ENCODE data around the gene ALG1. TPM values are rescaled to one million over a fixed set of nuclear protein-coding genes. Genes with fewer than 3 reads are reported as not detected.
"Not testable (repeated sequence)": the region's sequence is repeated elsewhere in the genome, so short reads cannot be mapped to it uniquely, and the experiment has no call there.

ALG1 gene
- total RNA-seq, 2 experiments from 2014 or later, result 8.6 to 8.9 TPM

DNA sequence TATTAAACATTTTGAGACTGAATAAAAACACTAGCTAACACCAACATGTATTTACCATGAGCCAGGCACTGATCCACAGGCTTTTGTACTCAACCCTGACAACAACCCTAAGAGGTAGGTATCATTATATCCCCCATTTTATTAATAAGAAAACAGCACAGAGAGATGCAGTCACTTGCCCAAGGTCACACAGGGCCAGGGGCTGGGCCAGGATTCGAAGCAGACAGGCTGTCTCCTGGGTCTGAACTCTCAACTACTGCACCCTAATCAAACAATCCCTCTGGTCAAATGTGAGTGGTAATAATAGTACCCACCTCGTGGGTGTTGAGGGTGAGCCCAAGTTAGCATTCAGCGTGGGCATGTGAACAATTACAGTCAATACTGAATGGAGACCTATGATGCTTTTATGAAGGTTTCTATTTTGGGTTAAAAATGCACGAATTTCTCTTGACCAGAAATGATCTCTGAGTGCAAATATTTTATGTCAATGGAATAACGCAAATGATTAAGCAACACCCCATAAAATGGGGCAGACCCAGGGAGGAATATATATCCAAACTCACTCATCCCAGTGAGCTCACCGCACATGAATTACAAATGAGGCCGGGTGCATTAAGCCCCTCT is 24.9 kb downstream of the ALG1 start:
- DNase-seq; CTCF ChIA-PET; H3K27me3 Mint-ChIP-seq (ENCODE audit: low read depth); H3K9me3 Mint-ChIP-seq; H3K36me3 Mint-ChIP-seq (ENCODE audit: low read depth): not testable (repeated sequence)
- Mint-ChIP-seq H3K4me3 (peak overlapping the region; percentile 85), H3K4me1 (ENCODE audit: low read depth) (peaks cover 28% of the 10 kb centered on the region), H3K27ac (peak overlapping the region; percentile 77)
- intact Hi-C loops (cut with micrococcal nuclease), result loop anchor here (1.0 to 10.0 kb wide), 5 partner anchors 25 to 562 kb away; partner anchors contain the start of genes ALG1, CDIP1, GLYR1 and UBN1

GRCh38 chr16:5097061-5097469 is 25.4 kb downstream of the ALG1 start:
- CTCF ChIA-PET, result not testable (repeated sequence)
- peak overlapping the region; percentile 85 for H3K4me3 Mint-ChIP-seq

DNA sequence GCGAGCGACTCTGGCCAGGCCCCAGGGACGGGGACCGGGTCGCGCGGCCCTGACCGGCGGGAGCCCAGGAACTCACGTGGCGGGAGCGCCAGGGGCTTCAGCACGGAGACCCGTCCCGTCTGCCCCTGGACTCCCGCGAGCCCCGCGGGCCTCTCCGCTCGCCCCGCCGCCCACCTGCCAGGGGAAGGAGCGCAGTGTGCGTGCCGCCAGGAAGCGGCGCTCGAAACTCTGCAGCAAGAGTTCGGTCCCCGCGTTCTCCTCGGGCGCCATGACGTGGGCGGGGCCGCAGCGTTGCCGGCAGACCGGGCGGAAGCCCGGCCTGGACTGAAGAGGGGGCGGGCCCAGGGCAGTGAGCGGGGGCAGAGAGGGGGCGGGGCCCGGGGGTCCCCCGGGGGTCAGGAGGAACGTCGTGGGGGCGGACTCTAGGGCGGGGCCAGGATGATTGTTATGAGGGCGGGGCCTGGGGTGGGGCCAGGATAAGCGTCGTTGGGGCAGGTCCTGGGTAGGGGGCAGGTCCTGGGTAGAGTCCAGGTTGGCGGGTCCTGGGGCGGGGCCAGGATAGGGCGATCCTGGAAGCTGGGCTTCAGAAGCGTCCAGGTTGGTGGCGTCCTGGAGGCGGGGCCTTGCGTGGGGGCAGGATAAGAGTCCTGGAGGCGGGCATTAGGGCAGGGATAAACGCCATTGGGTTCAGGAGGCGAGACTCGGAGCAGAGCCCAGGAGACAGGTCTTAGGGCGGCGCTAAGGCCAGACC is 26.0 kb downstream of the ALG1 start, which contains the start of gene EEF2KMT:
Gene EEF2KMT, minus strand, starts transcription at position 326 of the 751 bp plus-strand sequence. Its CDS starts 56 bp downstream, at position 270.
- CTCF ChIA-PET, result interaction anchor here (0.6 to 0.8 kb wide), 2 partner anchors 13 to 41 kb away, joined by 3 to 4 read pairs; no protein-coding TSS in a partner anchor
- intact Hi-C loops (cut with micrococcal nuclease), result loop anchor here (1.0 to 10.0 kb wide), 7 partner anchors 26 to 563 kb away; partner anchors contain the start of genes ALG1, CDIP1, GLYR1 and NAGPA
- H3K9me3 Mint-ChIP-seq; H3K36me3 Mint-ChIP-seq (ENCODE audit: low read depth); H3K27me3 Mint-ChIP-seq (ENCODE audit: low read depth): not testable (repeated sequence)
- Mint-ChIP-seq H3K4me1 (ENCODE audit: low read depth) (peaks cover 22% of the 10 kb centered on the region), H3K27ac (peak within 1 kb of the TSS; percentile 85), H3K4me3 (peak within 1 kb of the TSS; percentile 85)
- peak; percentile 98 for DNase-seq

More at GRCh38 chr16:5097061-5097469, 25.4 kb downstream of the ALG1 start:
- H3K9me3 Mint-ChIP-seq; H3K27me3 Mint-ChIP-seq (ENCODE audit: low read depth); H3K36me3 Mint-ChIP-seq (ENCODE audit: low read depth): not testable (repeated sequence)
- intact Hi-C loops (cut with micrococcal nuclease), result loop anchor here (1.0 to 10.0 kb wide), 5 partner anchors 26 to 562 kb away; partner anchors contain the start of genes ALG1, CDIP1, GLYR1 and UBN1
- peaks cover 26% of the 10 kb centered on the region for H3K4me1 Mint-ChIP-seq (ENCODE audit: low read depth)
- peak; percentile 53 for DNase-seq
- peak overlapping the region; percentile 77 for H3K27ac Mint-ChIP-seq

DNA sequence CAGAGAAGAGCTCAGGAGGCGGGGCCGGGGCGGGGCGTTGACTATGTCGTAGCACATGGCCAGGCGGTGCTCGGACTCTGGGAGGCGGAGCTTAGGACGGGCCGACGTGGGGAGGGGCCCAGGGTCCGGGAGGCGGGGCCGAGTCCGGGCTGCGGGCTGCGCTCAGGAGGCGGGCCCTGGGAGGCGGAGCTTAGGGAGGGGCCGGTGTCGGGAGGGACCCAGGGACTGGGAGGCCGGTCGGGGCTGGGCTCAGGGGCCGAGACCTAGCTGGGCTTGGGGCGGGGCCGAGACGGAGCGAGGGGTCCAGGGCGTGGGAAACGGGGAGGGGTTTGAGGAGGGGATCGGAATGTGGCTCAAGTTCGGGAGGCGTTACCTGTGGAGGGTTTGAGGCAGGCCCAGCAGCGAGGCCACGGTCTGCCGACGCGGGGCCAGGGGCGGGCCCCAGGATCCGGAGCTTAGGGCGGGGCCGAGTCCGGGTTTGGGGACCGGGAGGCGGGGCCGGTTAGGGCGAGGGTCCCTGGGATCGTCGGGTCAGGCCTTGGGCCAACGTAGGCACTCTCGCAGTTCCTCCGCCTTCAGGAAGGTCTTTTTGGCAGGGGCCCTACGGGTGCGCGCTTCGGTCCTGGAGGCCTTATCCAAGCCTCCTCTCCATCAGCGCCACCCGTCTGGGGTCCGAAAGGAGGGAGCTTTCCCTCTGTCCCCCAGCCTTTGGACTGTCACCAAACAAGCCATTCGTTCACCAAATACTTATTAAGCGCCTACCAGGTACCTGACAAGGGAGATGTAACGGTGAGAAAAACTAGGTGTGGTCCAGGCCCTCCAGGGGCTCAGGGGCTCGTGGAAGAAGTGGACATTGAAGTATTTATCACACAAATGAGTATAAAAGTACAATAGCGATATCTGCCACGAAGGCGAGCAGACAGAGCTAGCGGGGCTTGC is 26.8 kb downstream of the ALG1 start:
- not testable (repeated sequence) for H3K36me3 Mint-ChIP-seq (ENCODE audit: low read depth); H3K27me3 Mint-ChIP-seq (ENCODE audit: low read depth); H3K9me3 Mint-ChIP-seq
- peak overlapping the region; percentile 85 for H3K27ac Mint-ChIP-seq
- CTCF ChIA-PET, result interaction anchor here (0.6 to 0.8 kb wide), 2 partner anchors 14 to 42 kb away, joined by 3 to 4 read pairs; no protein-coding TSS in a partner anchor
- DNase-seq, result peak; percentile 72
- intact Hi-C loops (cut with micrococcal nuclease), result loop anchor here (1.0 to 10.0 kb wide), 3 partner anchors 65 to 564 kb away; partner anchors contain the start of genes CDIP1, NAGPA and SEC14L5
- H3K4me3 Mint-ChIP-seq, result peak overlapping the region; percentile 85
- peaks cover 22% of the 10 kb centered on the region for H3K4me1 Mint-ChIP-seq (ENCODE audit: low read depth)

DNA sequence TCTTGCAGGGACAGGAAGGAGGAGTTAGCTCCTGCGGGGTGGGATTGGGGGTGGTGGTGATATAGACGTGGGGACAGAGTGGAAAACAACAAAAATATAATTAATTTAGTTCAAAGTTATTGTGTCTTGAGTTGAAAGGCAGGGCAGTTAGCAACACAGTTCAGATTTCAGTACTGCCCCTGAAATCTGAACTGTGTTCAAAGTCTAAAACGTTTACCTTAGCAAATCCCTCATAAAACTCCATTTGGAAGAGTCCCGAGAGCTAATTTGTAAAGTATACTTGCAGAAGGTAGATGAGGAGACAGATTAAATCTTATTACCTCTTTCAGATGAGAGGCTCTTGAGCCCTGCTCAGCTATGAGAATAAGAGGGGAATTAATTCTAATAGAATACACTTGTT is 27.5 kb downstream of the ALG1 start:
- CTCF ChIA-PET; DNase-seq; H3K36me3 Mint-ChIP-seq (ENCODE audit: low read depth); H3K9me3 Mint-ChIP-seq; H3K27me3 Mint-ChIP-seq (ENCODE audit: low read depth); H3K27ac Mint-ChIP-seq: not testable (repeated sequence)
- Mint-ChIP-seq H3K4me1 (ENCODE audit: low read depth) (peaks cover 22% of the 10 kb centered on the region), H3K4me3 (peak overlapping the region; percentile 85)
- intact Hi-C loops (cut with micrococcal nuclease), result loop anchor here (10.0 kb wide), 1 partner anchor 564 kb away; the partner anchor contains the start of gene CDIP1

GRCh38 chr16:5103296-5104032 is 31.8 kb downstream of the ALG1 start:
- H3K36me3 Mint-ChIP-seq (ENCODE audit: low read depth); CTCF ChIA-PET; DNase-seq; H3K27me3 Mint-ChIP-seq (ENCODE audit: low read depth); H3K4me1 Mint-ChIP-seq (ENCODE audit: low read depth); intact Hi-C loops (cut with micrococcal nuclease); H3K9me3 Mint-ChIP-seq; H3K4me3 Mint-ChIP-seq; H3K27ac Mint-ChIP-seq: not testable (repeated sequence)

DNA sequence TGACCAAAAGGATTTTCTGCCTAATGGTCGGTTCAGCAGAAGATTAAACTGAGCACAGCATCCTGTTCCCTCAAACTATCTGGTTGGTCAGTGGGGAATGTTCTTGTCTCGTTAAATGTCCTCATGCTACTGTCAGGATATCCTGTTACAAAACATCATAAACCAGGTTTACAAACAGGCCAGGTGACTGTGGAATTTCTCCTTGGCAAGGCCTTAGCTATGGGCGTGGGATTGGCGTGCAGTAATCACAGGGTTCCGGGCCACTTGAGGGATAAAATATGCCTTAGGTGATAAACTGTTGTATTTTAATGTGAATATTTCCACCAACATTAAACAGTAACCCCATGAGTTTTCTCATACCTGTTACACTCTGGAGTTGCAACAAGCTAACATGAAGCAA is 33.4 kb downstream of the ALG1 start:
- H3K36me3 Mint-ChIP-seq (ENCODE audit: low read depth); intact Hi-C loops (cut with micrococcal nuclease); H3K27me3 Mint-ChIP-seq (ENCODE audit: low read depth); H3K4me3 Mint-ChIP-seq; DNase-seq; H3K4me1 Mint-ChIP-seq (ENCODE audit: low read depth); H3K27ac Mint-ChIP-seq; H3K9me3 Mint-ChIP-seq: not testable (repeated sequence)
- CTCF ChIA-PET, result interaction anchor here (0.7 kb wide), 1 partner anchor 93 kb away, joined by 5 read pairs; no protein-coding TSS in a partner anchor

DNA sequence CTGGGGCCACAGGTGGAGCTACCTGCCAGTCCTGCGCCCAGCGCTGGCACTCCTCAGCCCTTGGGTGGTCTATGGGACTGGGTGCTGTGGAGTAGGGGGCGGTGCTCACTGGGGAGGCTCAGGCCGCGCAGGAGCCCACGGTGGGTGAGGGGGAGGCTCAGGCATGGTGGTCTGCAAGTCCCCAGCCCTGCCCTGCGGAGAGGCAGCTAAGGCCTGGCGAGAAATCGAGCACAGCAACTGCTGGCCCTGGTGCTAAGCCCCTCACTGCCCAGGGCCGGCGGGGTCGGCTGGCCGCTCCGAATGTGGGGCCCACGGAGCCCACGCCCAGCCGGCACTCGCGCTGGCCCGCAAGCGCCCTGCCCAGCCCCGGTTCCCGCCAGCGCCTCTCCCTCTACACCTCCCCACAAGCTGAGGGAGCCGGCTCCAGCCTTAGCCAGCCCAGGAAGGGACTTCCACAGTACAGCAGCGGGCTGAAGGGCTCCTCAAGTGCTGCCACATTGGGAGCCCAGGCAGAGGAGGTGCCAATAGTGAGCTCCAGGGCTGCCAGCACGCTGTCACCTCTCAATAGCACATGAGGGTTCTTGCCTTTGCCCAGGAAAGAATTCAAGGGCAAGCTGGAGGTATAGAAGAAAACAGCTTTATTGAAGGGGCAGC is 37.0 kb downstream of the ALG1 start:
- CTCF ChIA-PET, result no interaction called here
- Mint-ChIP-seq H3K36me3 (ENCODE audit: low read depth) (no peaks in the 10 kb centered on the region), H3K4me3 (no peak overlapping the region), H3K27ac (no peak overlapping the region), H3K27me3 (ENCODE audit: low read depth) (peaks cover 2% of the 10 kb centered on the region), H3K4me1 (ENCODE audit: low read depth) (no peaks in the 10 kb centered on the region), H3K9me3 (no peaks in the 10 kb centered on the region)
- DNase-seq, result no peak
- intact Hi-C loops (cut with micrococcal nuclease), result no loop called here

DNA sequence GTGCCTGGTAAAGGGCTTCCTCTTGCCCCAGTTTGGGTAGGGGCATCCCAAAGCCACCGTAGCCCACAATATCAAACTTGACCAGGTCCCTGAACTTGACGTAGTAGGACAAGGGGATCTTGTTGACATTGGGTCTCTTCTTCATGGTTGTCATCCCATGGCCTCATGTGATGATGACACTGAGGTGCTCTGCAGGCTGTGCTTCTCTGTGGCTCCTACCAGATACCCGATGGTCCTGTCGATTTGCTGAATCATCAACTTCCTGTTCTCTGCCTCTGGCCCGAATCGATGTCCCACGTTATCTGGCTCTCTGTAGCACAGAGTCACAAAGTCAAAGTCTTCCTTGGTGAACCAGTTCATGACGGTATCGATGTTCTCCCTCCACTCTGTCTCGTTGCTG is 39.3 kb downstream of the ALG1 start:
- H3K4me3 Mint-ChIP-seq; H3K9me3 Mint-ChIP-seq; H3K4me1 Mint-ChIP-seq (ENCODE audit: low read depth); DNase-seq; CTCF ChIA-PET; intact Hi-C loops (cut with micrococcal nuclease); H3K27me3 Mint-ChIP-seq (ENCODE audit: low read depth); H3K27ac Mint-ChIP-seq; H3K36me3 Mint-ChIP-seq (ENCODE audit: low read depth): not testable (repeated sequence)

GRCh38 chr16:5116780-5117295 is 45.2 kb downstream of the ALG1 start:
- H3K27ac Mint-ChIP-seq; H3K9me3 Mint-ChIP-seq; intact Hi-C loops (cut with micrococcal nuclease); DNase-seq; H3K27me3 Mint-ChIP-seq (ENCODE audit: low read depth); H3K4me3 Mint-ChIP-seq; CTCF ChIA-PET; H3K36me3 Mint-ChIP-seq (ENCODE audit: low read depth): not testable (repeated sequence)
- H3K4me1 Mint-ChIP-seq (ENCODE audit: low read depth), result peaks cover 12% of the 10 kb centered on the region

Measured in activated naive CD4-positive, alpha-beta T cell treated with anti-CD3 and anti-CD28 coated beads for 36 hours (primary cell).